Measurements from ENCODE around the gene INPPL1.

INPPL1 gene

DNA sequence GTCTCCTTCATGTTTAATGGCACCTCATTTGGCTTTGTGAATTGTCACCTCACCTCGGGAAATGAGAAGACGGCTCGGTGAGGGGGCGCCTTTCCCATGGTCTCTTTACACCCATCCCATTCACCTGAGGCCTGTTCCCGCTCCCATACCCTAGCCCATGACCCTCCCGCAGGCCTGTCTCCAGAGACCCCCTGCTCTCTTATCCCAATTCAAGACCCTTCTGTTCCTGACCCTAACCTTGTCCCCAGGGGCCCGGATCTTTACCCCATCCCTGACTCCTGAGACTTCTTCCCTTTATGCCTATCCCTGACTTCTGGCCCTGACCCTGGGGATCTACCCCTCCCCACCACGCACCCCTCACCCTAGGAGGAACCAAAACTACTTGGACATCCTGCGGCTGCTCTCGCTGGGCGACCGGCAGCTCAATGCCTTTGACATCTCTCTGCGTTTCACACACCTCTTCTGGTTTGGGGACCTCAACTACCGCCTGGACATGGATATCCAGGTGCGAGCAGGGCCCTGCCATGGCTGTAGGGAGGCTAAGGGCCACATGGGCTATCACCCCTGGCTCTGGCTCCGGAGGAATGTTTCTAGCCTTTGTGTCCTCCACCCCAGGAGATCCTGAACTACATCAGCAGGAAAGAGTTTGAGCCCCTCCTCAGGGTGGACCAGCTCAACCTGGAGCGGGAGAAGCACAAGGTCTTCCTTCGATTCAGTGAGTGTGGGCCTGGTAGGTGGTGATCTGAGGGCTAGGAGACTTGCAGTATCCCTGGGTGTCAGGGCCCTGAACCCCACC lies 7.9 kb downstream of the INPPL1 start:
- DNase-seq = no peak

DNA sequence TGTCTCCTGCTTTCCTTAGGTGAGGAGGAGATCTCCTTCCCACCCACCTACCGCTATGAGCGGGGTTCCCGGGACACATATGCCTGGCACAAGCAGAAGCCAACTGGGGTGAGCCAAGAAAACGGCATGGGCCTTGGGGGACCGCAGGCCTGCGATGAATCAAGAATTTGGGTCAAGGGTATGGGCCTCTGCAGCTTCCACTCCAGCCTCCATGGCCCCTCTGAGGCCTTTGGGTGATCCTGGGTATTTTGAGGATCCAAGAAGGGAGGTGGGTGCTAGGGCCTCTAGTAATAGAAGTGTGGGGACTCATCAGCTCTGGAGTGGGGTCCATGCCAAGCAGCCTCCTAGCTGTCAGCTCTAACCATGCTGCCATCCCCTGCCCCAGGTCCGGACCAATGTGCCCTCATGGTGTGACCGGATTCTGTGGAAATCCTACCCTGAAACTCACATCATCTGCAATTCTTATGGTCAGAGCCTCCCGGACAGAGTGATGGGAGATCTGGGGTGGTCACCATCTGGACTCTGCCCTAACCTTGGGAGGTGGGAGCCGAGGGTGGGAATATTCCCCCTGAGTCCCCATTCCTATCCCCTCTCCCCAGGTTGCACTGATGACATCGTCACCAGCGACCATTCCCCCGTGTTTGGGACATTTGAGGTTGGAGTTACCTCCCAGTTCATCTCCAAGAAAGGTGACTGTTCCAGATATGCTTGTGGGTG lies 8.6 kb downstream of the INPPL1 start:
- no peak for DNase-seq

DNA sequence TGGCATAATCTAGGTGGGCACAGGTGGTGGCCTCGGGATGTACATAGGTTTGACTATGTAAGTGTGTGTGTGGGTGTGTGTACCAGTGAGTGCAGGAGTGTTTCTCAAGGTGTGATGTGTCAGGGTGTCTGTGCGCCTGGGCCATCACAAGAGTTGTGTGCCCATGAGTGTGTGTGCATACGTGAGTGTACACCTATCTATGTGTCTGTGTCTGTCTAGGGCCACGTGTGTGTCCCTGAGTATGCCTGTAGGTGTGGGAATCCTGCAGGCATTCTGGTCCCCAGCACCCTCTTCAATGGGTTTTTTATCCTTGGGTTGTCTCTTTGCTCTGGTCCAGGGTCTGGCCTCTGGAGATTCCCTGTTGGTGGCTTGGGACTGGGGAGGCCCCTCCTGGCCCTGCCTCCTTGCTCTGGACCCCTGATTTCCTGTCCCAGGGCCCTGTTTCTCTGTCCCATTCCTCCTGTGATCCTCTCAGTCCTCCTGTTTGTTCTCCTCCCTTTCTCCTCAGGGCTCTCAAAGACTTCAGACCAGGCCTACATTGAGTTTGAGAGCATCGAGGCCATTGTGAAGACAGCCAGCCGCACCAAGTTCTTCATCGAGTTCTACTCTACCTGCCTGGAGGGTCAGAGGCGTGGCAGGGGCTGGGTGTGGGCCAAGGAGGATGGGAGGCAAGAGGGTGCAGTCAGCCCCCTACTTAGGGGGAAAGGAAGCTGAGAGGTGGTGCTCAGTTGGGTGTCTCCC lies 9.4 kb downstream of the INPPL1 start:
- no peak for DNase-seq

DNA sequence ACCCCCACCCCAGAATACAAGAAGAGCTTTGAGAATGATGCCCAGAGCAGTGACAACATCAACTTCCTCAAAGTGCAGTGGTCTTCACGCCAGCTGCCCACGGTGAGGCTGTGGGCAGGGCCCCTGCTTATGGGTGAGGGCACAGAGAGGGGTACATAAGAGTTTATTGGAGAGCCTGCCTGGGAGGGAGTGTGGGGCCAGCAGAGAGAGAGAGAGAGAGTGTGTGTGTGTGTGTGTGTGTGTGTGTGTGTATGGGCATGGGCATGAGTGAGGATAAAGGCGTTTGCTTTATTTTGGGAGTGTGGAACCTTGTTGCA lies 9.9 kb downstream of the INPPL1 start:
- no peak for DNase-seq

DNA sequence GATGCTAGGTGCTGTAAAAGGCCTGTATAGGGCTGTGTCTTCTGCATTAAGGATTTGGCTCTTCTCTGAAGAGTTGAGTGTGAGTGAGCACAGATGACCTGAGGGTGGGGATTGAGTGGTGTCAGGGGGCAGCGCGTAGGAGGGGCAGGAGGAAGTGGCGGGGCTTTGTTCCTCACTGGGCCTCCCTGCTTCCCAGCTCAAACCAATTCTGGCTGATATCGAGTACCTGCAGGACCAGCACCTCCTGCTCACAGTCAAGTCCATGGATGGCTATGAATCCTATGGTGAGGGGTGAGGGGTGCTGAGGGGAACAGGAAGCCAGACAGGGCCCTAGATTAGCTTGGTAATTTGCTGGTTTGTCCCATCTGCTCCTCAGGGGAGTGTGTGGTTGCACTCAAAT lies 10.4 kb downstream of the INPPL1 start:
- no peak for DNase-seq

DNA sequence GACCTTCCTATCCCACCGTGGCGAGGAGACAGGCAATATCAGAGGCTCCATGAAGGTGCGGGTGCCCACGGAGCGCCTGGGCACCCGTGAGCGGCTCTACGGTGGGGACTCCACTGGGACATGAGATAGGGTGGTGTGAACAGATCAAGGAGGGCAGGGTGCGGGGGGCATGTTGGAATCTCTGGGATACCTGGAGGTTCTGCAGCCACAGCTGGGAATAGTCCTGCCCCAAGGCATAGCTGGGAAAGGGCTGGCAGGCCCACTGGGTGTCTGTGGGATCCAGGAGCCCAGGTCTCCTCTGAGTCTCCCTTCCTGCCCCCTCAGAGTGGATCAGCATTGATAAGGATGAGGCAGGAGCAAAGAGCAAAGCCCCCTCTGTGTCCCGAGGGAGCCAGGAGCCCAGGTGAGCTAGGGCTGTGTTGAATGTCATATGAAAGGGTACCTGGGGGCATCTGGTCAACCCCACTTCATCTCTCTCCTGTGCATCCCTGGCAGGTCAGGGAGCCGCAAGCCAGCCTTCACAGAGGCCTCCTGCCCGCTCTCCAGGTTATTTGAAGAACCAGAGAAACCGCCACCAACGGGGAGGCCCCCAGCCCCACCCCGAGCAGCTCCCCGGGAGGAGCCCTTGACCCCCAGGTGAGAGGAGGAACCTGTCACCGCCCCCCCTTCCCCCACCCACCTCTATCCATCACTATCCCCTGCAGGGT lies 10.9 kb downstream of the INPPL1 start:
- DNase-seq = no peak

DNA sequence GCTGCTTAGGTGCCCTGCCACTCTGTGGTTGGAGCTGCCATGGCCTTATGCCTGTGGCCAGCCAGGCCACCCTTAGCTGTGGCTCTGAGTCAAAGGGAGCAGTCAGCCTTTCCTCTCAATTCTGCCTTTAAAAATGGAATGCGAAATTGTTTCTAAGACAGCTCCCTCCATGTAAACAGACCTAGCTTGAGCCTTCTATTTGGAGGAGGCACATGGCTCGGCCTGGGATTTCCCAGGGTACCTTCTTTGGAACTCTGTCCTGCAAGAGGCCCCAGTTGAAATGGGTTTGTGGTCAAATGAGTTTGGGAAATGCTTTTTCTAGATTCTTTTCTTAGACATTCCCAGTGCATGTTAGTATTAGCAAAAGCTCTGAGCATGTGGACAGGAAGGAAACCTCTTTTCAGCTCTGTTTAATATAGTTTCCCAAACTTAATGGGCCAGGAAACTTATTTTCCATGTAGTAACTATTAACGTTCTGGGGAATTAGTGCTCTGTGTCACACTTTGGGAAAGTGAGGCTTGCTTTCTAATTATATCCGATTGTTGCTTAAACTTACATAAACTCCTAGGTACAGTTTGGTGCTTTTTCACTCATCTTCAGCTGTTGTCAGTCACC lies 11.6 kb downstream of the INPPL1 start:
- DNase-seq = no peak

DNA sequence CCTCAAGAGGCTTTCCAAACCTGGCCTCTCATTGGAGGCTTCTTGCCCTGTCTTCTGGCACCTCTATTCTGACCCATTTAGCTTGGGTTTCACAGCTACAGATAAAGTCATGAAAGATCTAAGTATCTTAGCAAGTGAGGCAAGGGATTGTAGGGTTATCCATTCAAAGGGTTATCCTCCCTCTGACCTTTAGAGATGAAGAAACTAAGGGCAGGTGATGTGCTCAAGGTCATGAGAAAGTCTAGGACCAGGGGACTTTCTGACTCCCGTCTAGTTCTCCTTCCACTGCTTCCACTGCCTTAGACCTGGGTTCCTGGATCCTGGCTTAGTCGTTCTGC lies 12.2 kb downstream of the INPPL1 start:
- no peak for DNase-seq

DNA sequence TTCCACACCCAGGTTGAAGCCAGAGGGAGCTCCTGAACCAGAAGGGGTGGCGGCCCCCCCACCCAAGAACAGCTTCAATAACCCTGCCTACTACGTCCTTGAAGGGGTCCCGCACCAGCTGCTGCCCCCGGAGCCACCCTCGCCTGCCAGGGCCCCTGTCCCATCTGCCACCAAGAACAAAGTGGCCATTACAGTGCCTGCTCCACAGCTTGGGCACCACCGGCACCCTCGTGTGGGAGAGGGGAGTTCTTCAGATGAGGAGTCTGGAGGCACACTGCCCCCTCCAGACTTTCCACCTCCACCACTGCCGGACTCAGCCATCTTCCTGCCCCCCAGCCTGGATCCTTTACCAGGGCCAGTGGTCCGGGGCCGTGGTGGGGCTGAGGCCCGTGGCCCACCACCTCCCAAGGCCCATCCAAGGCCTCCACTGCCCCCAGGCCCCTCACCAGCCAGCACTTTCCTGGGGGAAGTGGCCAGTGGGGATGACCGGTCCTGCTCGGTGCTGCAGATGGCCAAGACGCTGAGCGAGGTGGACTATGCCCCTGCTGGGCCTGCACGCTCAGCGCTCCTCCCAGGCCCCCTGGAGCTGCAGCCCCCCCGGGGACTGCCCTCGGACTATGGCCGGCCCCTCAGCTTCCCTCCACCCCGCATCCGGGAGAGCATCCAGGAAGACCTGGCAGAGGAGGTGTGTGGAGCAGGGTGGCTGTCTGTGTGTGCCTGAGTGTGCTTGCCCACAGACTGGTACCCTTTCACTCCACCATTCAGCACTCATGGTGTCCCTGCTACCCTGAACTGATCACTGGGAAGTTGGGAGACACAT lies 12.8 kb downstream of the INPPL1 start:
- no peak for DNase-seq

DNA sequence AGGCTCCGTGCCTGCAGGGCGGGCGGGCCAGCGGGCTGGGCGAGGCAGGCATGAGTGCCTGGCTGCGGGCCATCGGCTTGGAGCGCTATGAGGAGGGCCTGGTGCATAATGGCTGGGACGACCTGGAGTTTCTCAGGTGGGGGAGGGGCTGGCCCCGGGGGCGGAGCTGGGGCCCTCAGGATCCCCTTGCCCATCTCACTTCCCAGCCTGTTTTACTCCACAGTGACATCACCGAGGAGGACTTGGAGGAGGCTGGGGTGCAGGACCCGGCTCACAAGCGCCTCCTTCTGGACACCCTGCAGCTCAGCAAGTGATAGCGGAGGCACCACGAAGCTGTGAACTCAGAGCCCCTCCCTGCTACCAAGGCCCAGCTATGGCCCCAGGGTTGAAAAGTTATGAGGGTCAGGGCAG lies 13.5 kb downstream of the INPPL1 start:
- peak; percentile 65 to 66 for DNase-seq

DNA sequence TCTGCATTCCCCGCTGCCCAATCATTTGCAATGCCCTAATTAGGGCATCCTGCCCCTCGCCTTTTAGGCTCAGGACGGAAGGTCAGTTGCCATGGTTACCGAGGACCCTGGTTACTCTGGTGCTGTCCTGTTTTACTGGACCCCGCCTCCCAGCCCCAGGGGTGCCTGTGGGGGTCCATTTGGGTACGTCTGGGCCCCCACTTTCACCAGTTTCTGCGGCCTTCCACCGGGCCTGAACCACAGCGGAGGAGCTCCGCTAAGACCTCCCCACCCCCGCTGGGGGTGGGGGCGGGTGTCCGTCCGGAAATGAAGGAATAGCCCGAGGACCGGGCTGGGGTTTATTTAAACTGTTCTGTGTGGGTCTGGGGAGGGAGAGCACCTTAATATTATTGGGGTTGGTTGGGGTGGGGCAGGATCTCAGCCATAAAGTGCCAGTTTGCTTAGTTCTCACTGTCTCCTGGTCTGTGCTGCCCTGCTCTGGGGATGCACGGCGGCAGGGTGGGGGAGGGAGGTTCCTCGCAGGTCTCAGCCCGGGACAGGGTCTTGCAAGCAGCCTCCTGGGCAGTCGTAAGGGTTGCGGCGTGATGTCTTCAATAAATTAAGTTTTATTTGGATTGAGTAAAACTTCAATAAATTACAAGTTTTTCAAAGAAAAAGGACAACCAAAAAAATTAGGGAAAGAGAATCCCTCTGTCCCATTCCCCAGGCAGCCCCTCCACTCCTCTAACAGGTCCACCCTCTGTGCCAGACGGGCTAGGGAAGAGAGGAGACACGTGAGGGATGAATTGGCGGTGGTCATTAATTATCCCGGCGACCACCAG lies 14.1 kb downstream of the INPPL1 start:
- no peak for DNase-seq

DNA sequence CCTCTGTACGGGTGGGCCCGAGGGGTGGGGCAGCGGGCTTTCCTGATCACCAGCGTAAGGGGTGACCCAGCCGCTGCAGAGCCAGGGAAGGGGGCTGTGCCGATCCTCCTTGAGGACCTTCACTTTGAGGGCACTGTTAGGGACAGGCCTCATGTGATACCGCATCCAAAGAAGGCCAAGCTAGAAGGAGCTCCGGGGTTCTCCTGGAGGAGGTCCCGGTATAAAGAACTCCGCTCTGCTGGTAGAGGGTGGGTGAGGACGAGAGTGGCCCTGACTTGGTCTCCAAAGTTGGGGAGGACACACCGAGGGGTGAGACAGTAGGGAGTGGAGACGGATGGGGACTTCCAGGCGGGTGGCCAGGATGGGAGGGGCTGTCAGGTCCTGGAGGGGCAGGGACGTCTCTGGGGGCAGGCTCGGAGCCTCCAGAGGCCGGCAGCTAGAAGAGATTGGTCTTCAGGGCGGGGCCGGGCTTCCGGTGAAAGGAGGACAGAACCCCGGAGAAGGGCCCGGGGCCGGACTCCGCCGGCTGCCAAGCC lies 14.8 kb downstream of the INPPL1 start:
- peak; percentile 19 to 37 for DNase-seq

DNA sequence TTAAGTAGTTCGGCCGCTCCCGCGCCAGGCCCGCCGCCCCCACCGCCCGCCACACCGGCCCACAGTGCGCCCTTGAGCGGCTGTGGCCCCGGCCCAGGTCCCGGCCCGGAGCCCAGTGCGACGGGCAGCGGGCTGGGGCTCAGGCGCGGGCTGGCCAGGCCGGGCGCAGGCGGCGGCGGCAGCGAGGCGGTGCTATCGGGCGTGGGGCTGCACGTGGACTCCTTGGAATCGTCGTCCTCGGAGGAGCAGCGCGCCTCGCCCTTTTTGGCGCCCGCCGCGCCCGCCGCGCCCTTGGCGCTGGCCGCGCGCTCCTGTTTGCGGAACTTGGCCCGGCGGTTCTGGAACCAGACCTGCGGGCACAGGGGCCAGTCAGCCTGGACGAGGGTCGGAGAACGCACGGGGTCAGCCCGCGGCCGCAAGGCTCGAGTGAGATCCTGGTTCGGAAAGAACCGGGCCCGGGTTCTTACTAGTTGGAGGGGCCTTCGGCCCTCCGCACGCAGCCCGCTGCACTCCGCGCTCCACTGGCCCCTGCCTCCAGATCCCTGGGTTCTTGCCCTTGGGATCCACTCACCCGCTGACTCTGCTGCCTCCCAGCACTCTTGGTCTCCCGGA lies 15.4 kb downstream of the INPPL1 start:
- peak in 1 of 2 experiments; percentile 13 for DNase-seq

DNA sequence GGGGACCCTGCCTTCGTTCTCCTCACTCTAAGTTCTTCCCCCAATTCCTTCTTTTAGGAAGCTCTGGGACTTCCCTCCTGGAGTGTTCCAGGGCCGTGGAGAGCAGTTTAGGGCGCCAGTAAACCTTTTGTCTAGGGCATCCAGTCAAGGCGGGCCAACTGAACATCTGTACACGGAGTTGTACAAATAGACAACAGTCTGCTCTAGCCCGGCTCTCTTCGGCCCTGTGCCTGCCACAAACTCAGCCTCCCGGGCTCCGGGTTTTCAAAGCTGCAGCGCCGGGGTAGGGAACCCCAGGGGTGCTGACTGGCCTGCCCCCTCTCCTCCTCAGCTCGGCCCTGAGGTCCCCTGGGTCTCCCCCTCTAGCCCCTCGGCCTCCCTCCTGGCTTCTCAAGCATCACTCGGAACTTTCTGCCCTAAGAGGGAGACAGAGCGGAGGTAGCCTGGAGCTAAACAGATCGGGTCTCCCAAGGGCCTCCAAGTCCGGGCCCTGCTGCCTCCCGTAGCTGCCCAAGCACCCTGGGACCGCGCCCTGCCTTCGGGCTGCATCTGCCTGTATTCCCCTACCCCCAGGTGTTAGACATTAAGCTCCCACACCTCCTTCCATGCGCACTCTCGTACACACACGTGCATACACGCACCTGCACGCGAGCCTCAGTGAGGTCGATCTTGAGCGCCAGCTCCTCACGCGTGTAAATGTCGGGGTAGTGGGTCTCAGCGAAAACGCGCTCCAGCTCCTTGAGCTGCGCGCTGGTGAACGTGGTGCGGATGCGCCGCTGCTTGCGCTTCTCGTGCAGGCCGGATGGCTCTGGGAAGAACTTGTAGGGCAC lies 16.1 kb downstream of the INPPL1 start:
- peak; percentile 11 to 29 for DNase-seq

DNA sequence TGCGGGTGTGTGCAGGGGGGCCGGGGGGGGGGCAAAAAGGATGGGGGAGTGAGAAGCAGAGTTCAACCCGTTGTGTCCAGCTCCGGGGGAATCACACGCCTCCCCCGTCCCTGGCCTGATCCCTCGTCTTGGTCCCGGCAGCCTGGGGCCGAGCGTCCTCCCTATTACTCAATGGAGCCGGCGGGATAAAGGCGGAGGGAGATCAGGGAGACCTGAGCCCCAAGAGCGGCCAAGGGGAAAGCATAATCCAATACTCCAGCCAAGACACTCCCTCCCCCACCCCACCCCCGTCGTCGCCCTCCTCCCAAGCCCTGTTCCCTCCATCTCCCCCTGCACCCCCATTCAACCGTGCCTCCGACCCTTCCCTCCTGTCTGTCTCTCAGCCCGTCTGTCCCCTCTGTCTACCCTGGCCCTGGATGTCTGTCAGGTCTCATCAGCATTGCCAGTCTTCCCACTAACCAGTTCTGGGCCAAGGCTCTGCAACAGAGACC lies 16.8 kb downstream of the INPPL1 start:
- no peak for DNase-seq

DNA sequence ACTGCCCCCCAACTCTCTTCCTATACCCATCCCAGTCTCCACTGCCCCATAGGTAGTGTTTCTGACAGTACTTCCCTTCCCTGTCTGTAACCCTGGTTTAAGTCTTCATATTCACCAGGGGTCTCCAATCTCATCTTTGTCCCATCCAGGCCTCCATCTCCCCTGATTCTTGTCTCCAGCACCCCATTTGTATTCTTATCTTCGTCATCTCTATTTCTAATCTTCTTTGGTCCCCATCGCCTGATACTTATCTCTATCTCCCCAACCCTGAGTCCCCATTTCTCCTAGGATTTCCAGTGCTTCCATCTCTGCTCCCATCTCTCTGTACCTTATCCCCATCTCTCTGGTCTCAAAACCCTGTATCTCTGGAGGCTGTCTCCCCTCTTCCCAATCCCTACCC lies 17.6 kb downstream of the INPPL1 start:
- no peak for DNase-seq

DNA sequence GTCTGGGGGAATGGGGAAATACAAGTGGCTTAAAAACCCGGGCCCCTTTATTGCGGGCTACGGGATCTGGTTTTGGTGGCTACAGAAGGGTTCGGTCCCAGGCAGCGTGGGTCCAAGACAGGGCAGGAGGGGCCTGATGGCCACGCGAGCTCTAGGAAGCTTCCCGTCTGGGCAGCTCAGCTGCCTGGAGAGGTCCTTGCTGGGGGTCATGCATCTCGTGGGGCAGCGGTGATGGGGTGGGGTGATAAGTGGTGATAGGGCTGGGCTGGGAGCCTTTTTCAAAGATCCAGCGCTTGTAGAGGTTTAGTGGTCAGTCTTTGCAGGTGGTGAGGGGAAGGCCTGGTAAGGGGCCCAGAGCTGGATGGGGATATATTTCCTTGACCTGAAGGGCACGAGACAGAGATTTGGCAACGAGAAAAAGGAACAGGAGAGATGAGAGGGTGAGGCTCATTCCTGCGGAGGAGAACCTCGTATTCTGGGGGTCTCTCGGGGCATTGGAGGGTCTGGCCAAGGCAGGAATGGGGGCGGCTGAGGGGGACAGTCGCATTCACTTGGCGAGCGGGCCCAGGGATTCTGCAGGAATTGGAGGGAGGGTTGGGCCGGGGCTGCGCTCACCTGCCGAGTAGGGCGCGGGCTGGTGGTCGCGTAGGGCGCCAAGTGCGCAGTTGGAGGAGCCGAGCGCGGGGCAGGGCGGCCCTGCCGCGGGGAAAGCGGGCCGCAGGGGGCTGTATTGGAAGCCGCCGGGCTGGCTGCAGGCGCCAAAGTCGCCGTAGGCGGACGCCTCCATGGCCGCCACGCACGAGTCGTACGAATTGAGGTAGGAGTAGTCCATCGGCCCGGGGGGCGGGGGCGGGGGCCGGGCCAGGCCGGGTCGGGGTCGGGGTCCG lies 18.8 kb downstream of the INPPL1 start:
- no peak for DNase-seq

DNA sequence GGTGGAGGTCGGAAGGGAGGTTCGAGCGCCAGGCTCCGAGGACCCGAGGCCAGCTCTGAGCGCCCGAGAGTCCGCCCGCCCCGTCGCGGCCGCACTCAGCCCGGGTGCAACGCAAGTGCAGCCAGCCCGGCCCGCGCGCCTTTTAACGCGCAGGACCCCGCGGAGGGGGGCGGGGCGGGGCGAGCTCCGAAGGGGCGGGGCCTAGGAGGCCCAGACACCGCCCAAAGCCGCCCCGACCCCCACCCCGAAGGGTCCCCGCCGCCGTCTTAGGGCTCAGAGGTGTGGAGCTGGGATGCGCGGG lies 19.4 kb downstream of the INPPL1 start, which contains the start of gene PHOX2A:
Gene PHOX2A (minus strand): TSS at position 117 of the 301 bp plus-strand sequence. CDS start 172 bp downstream, outside the sequence.
- no peak for DNase-seq

All from activated CD4-positive, alpha-beta T cell treated with anti-CD3 and anti-CD28 coated beads, Interleukin-2, amount 50 U/mL, for 48 hours (primary cell).